Chondrocyte (in vitro differentiated cells): ENCODE measurements around the gene SYNGAP1. TPM values are rescaled to one million over a fixed set of nuclear protein-coding genes. Genes with fewer than 3 reads are reported as not detected.

Experiments
- DNase-seq: peaks from one replicate; pipeline ENCODE4 v3.0.0; 2021; ENCODE audit warnings: mixed read lengths, low spot score
- H3K27ac Mint-ChIP-seq: one replicate; pipeline ENCODE4 v1.8.0; 2021; ENCODE audit warnings: mild to moderate bottlenecking, moderate library complexity, mixed read lengths; ENCODE audit not compliant: unreplicated experiment
- H3K27me3 Mint-ChIP-seq: 2 replicates; pipeline ENCODE4 v1.8.0; 2021; ENCODE audit warnings: low read depth, mixed read lengths
- H3K36me3 Mint-ChIP-seq: 2 replicates; pipeline ENCODE4 v1.8.0; 2021; ENCODE audit warnings: low read depth, mixed read lengths
- H3K4me1 Mint-ChIP-seq: 2 replicates; pipeline ENCODE4 v1.8.0; 2021; ENCODE audit warnings: low read depth, mild to moderate bottlenecking, mixed read lengths
- H3K4me3 Mint-ChIP-seq: one replicate; pipeline ENCODE4 v1.8.0; 2021; ENCODE audit warnings: mild to moderate bottlenecking, moderate library complexity, mixed read lengths; ENCODE audit not compliant: unreplicated experiment
- H3K9me3 Mint-ChIP-seq: 2 replicates; pipeline ENCODE4 v1.8.0; 2021; ENCODE audit warnings: low read depth, mixed read lengths
- total RNA-seq: library from RNA; stranded (reverse); gene quantifications from 3 replicates; pipeline ENCODE4 v1.2.1, GENCODE V29; 2021
- TF ChIP-seq, protein P1 (sequence below): fragments of 200-600 bp; sonication (generic); IDR thresholded peaks from 2 replicates; pipeline ENCODE4 v1.5.0; 2021; ENCODE audit warnings: antibody characterized with exemption, mild to moderate bottlenecking, moderate library complexity

The SYNGAP1 gene
- total RNA-seq, 1 donor from 2014 or later: 24.7 TPM

DNA sequence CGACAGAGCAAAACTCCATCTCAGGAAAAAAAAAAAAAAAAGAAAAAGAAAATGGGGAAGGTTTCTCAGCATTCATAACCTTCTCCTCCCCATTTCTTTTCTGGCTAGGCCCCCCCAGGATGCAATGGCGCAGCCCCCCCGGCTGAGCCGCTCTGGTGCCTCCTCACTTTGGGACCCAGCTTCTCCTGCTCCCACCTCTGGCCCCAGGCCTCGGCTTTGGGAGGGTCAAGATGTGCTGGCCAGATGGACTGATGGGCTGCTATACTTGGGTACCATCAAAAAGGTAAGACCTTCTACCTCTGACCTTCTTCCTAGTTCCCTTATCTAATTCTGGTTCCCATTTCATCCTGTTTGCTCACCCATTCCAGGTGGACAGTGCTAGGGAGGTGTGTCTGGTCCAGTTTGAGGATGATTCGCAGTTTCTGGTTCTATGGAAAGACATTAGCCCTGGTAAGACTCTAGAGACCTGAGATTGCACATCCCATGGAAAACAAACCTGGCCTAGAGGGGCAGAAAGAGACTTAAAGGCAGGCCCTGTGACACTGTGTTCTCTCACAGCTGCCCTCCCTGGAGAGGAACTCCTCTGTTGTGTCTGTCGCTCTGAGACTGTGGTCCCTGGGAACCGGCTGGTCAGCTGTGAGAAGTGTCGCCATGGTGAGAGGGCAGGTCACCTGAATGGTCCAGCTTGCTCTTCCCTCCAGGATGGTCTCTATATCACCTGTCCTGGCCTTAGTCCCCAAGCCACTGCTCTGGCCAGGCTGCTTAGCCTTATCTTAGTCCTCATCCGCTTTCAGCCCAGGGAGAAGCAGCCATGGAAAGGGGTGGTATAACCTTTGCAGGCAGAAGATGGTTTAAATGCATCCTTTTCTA lies 7.5 kb upstream of the SYNGAP1 start:
- DNase-seq: no peak
- TF ChIP-seq, protein P1, sequence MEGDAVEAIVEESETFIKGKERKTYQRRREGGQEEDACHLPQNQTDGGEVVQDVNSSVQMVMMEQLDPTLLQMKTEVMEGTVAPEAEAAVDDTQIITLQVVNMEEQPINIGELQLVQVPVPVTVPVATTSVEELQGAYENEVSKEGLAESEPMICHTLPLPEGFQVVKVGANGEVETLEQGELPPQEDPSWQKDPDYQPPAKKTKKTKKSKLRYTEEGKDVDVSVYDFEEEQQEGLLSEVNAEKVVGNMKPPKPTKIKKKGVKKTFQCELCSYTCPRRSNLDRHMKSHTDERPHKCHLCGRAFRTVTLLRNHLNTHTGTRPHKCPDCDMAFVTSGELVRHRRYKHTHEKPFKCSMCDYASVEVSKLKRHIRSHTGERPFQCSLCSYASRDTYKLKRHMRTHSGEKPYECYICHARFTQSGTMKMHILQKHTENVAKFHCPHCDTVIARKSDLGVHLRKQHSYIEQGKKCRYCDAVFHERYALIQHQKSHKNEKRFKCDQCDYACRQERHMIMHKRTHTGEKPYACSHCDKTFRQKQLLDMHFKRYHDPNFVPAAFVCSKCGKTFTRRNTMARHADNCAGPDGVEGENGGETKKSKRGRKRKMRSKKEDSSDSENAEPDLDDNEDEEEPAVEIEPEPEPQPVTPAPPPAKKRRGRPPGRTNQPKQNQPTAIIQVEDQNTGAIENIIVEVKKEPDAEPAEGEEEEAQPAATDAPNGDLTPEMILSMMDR: no peak
- Mint-ChIP-seq H3K9me3 (no peaks in the 10 kb centered on the region), H3K27me3 (no peaks in the 10 kb centered on the region), H3K4me1 (peaks cover 50% of the 10 kb centered on the region), H3K36me3 (peaks cover 12% of the 10 kb centered on the region), H3K4me3 (peak overlapping the region; percentile 78), H3K27ac (no peak overlapping the region)

DNA sequence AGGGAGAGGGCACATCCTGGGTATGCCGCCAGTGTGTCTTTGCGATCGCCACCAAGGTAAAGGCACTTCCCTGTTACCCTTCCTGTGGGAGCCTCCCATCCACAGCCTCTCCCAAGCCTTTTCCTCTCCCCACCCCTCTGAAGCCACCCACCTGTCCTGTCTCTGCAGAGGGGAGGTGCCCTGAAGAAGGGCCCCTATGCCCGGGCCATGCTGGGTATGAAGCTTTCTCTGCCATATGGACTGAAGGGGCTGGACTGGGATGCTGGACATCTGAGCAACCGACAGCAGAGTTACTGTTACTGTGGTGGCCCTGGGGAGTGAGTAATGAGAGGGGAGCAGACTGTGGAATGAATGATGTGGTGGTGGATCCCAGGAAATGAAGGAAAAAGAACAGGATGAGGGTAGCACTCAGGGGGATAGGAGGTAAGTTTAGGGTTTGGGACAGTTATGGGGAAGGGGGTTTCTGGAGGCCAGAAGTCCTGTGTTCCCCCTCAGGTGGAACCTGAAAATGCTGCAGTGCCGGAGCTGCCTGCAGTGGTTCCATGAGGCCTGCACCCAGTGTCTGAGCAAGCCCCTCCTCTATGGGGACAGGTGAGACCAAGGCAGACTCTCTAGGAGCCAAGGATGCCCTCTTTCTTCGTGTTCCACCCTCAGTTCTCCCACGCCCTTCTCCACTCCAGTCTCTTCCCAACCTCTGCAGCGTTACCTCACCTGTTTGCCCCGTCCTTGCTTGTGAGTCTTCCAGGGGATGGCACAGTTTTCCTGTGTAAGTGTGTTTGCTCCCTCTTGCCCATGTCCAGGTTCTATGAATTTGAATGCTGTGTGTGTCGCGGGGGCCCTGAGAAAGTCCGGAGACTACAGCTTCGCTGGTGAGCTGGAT lies 6.4 kb upstream of the SYNGAP1 start:
- H3K4me3 Mint-ChIP-seq: no peak overlapping the region
- H3K27me3 Mint-ChIP-seq: no peaks in the 10 kb centered on the region
- no peak for DNase-seq
- peaks cover 12% of the 10 kb centered on the region for H3K36me3 Mint-ChIP-seq
- TF ChIP-seq, protein P1: no peak
- H3K9me3 Mint-ChIP-seq: no peaks in the 10 kb centered on the region
- peak overlapping the region; percentile 27 for H3K27ac Mint-ChIP-seq
- H3K4me1 Mint-ChIP-seq: peaks cover 55% of the 10 kb centered on the region

DNA sequence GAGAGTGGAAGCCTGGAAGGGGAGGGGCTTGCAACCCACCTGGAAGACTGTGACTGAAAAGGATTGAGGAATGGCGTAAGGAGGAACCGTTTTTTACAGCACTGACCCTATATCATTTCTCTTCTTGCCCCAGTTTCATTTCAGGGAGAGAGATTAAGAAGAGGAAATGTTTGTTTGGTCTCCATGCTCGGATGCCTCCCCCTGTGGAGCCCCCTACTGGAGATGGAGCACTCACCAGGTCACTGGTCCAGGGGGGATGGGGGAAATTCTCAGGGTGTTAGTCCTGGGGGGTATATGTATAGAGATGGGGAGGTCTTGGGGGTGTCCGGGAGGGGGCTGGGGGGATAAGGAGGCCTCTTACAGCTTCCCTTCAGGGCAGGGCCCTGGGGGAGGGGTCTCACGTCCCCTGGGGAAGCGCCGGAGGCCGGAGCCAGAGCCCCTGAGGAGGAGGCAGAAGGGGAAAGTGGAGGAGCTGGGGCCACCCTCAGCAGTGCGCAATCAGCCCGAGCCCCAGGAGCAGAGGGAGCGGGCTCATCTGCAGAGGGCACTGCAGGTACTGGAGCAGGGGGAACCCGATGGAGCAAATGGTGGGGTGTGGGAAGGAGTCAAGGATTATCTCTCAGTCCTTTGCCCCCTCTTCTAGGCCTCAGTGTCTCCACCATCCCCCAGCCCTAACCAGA lies 5.1 kb upstream of the SYNGAP1 start:
- DNase-seq: no peak
- Mint-ChIP-seq H3K4me3 (no peak overlapping the region), H3K27me3 (no peaks in the 10 kb centered on the region), H3K36me3 (peaks cover 12% of the 10 kb centered on the region), H3K27ac (peak overlapping the region; percentile 49), H3K9me3 (no peaks in the 10 kb centered on the region), H3K4me1 (peaks cover 67% of the 10 kb centered on the region)
- TF ChIP-seq, protein P1: peak; percentile 67

DNA sequence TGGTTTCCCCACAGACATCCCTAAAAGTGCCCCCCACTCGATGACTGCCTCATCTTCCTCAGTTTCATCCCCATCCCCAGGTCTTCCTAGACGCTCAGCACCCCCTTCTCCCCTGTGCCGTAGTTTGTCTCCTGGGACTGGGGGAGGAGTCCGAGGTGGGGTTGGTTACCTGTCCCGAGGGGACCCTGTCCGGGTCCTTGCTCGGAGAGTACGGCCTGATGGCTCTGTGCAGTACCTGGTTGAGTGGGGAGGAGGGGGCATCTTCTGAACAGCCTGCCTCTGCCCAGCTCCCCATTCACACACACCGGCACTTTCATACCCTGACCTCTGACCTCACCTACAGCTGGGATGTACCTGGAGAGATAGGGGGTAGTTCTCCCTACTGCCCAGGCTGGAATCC lies 4.0 kb upstream of the SYNGAP1 start:
- H3K4me1 Mint-ChIP-seq: peaks cover 68% of the 10 kb centered on the region
- H3K27me3 Mint-ChIP-seq: no peaks in the 10 kb centered on the region
- H3K4me3 Mint-ChIP-seq: peak overlapping the region; percentile 26
- peak overlapping the region; percentile 99 for H3K27ac Mint-ChIP-seq
- no peak for DNase-seq
- H3K36me3 Mint-ChIP-seq: peaks cover 12% of the 10 kb centered on the region
- TF ChIP-seq, protein P1: no peak
- H3K9me3 Mint-ChIP-seq: no peaks in the 10 kb centered on the region
